Activated T-cell treated with anti-CD3 and anti-CD28 coated beads, Interleukin-2, amount 50 U/mL, for 24 hours (primary cell): ENCODE data around the gene AQP5.

Experiments
- DNase-seq: peaks from one replicate; pipeline ENCODE4 v3.0.0-alpha.2; 2020
- H3K27ac Mint-ChIP-seq: 2 replicates; pipeline ENCODE4 v1.8.0; 2020; ENCODE audit warnings: mild to moderate bottlenecking, mixed read lengths
- H3K27me3 Mint-ChIP-seq: 2 replicates; pipeline ENCODE4 v1.8.0; 2020; ENCODE audit warnings: mixed read lengths
- H3K36me3 Mint-ChIP-seq: 2 replicates; pipeline ENCODE4 v1.8.0; 2020; ENCODE audit warnings: low read depth, mixed read lengths
- H3K4me1 Mint-ChIP-seq: 2 replicates; pipeline ENCODE4 v1.8.0; 2020; ENCODE audit warnings: low read depth, mixed read lengths
- H3K4me3 Mint-ChIP-seq: 2 replicates; pipeline ENCODE4 v1.8.0; 2020; ENCODE audit warnings: mild to moderate bottlenecking, moderate library complexity, mixed read lengths
- H3K9me3 Mint-ChIP-seq: 2 replicates; pipeline ENCODE4 v1.8.0; 2020; ENCODE audit warnings: mixed read lengths

Gene AQP5

GRCh38 chr12:49950273-49951251 lies 11.1 kb upstream of the AQP5 start, which contains the start of gene AQP2:
TSS of gene AQP2 (plus strand) at chr12:49950737. CDS start at chr12:49950831, 94 bp downstream.
- peaks cover 33% of the 10 kb centered on the region for H3K27me3 Mint-ChIP-seq
- peak; percentile 9 for DNase-seq
- H3K36me3 Mint-ChIP-seq = no peaks in the 10 kb centered on the region
- H3K9me3 Mint-ChIP-seq = no peaks in the 10 kb centered on the region
- peaks cover 10% of the 10 kb centered on the region for H3K4me1 Mint-ChIP-seq
- no peak within 1 kb of the TSS for H3K4me3 Mint-ChIP-seq
- no peak within 1 kb of the TSS for H3K27ac Mint-ChIP-seq

DNA sequence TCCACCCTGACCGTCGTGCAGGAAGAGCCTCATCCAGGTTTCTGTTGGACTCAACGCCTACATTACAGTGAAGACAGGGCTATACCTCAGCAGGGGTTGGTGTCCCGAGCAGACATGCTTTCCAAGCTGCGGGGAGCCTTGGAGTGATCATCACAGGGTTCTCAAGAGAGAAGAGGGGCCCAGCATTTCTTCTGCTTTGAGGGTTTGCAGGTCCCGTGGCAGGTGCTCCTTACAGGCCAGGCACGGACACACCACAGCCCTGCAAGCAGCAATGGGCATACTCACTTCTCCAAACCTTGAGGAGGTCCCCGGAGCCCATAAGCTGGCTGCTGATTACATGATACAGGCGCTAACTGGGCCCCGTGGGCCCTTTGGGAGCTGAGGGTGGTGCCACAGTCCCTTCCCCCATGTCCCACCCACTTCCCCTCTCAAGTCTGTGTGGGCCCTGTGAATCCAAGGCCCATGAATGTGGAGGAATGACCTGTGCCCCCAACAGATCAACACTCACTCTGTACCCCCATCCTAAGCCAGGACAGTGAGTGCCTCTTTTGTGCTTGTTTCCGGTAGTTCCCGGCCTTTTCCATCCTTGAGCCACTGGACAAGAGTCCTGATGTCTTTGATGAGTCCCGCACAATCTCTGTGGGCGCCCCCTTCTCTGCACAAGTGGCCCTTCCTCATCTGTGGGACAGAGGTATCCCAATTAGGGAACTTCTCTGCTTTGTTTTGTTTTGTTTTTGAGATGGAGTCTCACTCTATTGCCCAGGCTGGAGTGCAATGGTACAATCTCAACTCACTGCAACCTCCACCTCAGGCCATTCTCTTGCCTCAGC lies 10.0 kb upstream of the AQP5 start:
- no peaks in the 10 kb centered on the region for H3K9me3 Mint-ChIP-seq
- no peak overlapping the region for H3K4me3 Mint-ChIP-seq
- no peaks in the 10 kb centered on the region for H3K36me3 Mint-ChIP-seq
- H3K4me1 Mint-ChIP-seq = no peaks in the 10 kb centered on the region
- peaks cover 43% of the 10 kb centered on the region for H3K27me3 Mint-ChIP-seq
- DNase-seq = no peak
- H3K27ac Mint-ChIP-seq = no peak overlapping the region

DNA sequence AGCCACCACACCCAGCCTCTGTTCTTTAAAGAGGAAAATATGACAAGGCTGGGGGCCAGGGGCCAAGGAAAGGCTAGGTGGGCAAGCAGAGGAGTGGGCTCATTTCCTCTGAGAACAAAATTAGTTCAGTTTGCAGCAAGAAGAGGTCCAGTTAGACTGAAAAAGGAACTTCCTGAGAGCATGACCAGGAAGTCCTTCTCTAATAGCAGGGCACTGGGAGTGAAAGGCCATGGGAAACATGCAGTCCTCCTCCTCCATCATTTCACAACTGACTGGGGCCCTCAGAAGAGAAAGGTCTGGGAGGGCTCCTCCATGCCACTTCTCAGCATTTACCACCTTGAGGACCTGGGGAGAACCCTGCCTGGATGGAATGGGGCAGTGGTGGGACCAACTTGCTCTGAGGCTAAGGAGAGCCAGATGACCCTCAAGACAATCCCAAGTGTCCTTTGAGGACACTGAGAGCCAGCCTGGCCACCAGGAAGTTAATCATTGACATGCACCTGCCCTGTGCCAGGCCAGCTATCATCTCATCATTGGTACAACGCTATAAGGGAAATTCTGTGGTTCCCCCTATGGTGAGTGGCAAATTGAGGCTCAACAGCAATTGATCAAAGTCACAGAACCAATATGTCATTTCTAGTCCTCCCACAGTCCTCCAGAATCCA lies 9.1 kb upstream of the AQP5 start:
- Mint-ChIP-seq H3K27ac (no peak overlapping the region), H3K4me1 (no peaks in the 10 kb centered on the region), H3K36me3 (no peaks in the 10 kb centered on the region), H3K4me3 (no peak overlapping the region), H3K27me3 (peaks cover 52% of the 10 kb centered on the region), H3K9me3 (no peaks in the 10 kb centered on the region)
- no peak for DNase-seq

- Mint-ChIP-seq H3K36me3 (no peaks in the 10 kb centered on the region), H3K4me1 (no peaks in the 10 kb centered on the region), H3K27ac (no peak overlapping the region), H3K9me3 (no peaks in the 10 kb centered on the region), H3K4me3 (no peak overlapping the region), H3K27me3 (peaks cover 59% of the 10 kb centered on the region)
- DNase-seq = no peak
These were observed 8.5 kb upstream of the AQP5 start for GRCh38 chr12:49953151-49953550.

GRCh38 chr12:49953961-49954846 lies 7.5 kb upstream of the AQP5 start:
- no peak overlapping the region for H3K27ac Mint-ChIP-seq
- H3K4me1 Mint-ChIP-seq = no peaks in the 10 kb centered on the region
- peaks cover 69% of the 10 kb centered on the region for H3K27me3 Mint-ChIP-seq
- H3K36me3 Mint-ChIP-seq = no peaks in the 10 kb centered on the region
- no peak overlapping the region for H3K4me3 Mint-ChIP-seq
- H3K9me3 Mint-ChIP-seq = no peaks in the 10 kb centered on the region
- no peak for DNase-seq

- Mint-ChIP-seq H3K27ac (no peak overlapping the region), H3K4me3 (no peak overlapping the region), H3K36me3 (no peaks in the 10 kb centered on the region), H3K9me3 (no peaks in the 10 kb centered on the region), H3K4me1 (no peaks in the 10 kb centered on the region), H3K27me3 (peaks cover 79% of the 10 kb centered on the region)
- DNase-seq = no peak
These were observed 6.5 kb upstream of the AQP5 start for GRCh38 chr12:49954863-49955830.

DNA sequence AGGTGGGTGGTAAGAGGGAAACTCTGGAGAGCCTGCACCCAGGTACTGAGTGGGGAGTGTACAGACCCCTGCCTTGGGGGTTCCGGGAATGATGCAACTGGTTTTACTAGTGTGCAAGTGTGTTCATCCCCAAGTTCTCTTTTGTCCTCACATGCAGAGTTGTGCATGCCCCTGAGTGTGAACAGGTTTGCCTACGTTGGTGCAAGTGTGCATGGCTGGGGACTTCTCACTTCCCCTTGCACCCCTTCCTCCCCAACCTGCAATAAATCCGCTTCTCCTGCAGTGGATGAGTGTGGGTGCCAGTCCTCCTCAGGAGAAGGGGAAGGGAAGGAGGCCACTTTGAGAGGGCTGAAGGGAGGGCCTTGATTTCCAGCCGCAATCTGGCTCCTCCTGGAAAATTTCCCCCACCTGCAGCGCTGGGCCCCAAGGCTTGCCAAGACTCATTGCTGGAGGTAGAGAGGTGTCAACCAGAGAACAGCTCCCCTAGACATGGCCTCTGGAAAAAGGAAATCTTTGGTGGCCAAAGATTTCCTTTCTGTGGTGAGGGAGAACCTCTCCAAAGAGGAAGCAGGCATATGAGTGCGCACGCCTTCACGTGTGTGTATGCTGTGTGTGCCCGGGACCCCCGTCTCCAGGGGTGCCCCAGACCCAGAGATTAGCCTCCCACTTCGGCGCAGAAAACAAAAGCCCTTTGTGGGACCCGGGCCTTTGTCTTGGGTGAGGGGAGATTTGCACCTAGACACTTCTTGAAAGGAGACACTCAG lies 5.6 kb upstream of the AQP5 start:
- Mint-ChIP-seq H3K36me3 (no peaks in the 10 kb centered on the region), H3K27ac (no peak overlapping the region), H3K9me3 (no peaks in the 10 kb centered on the region), H3K27me3 (peaks cover 86% of the 10 kb centered on the region), H3K4me3 (no peak overlapping the region), H3K4me1 (peaks cover 4% of the 10 kb centered on the region)
- no peak for DNase-seq

- Mint-ChIP-seq H3K4me3 (no peak overlapping the region), H3K27me3 (peaks cover 87% of the 10 kb centered on the region), H3K27ac (no peak overlapping the region), H3K4me1 (peaks cover 5% of the 10 kb centered on the region), H3K9me3 (no peaks in the 10 kb centered on the region), H3K36me3 (no peaks in the 10 kb centered on the region)
- no peak for DNase-seq
These were observed 4.8 kb upstream of the AQP5 start for GRCh38 chr12:49956663-49957569.

- Mint-ChIP-seq H3K9me3 (no peaks in the 10 kb centered on the region), H3K4me3 (no peak overlapping the region), H3K27ac (no peak overlapping the region), H3K36me3 (no peaks in the 10 kb centered on the region), H3K4me1 (peaks cover 7% of the 10 kb centered on the region), H3K27me3 (peaks cover 88% of the 10 kb centered on the region)
- no peak for DNase-seq
These were observed 4.1 kb upstream of the AQP5 start for GRCh38 chr12:49957570-49957967.

DNA sequence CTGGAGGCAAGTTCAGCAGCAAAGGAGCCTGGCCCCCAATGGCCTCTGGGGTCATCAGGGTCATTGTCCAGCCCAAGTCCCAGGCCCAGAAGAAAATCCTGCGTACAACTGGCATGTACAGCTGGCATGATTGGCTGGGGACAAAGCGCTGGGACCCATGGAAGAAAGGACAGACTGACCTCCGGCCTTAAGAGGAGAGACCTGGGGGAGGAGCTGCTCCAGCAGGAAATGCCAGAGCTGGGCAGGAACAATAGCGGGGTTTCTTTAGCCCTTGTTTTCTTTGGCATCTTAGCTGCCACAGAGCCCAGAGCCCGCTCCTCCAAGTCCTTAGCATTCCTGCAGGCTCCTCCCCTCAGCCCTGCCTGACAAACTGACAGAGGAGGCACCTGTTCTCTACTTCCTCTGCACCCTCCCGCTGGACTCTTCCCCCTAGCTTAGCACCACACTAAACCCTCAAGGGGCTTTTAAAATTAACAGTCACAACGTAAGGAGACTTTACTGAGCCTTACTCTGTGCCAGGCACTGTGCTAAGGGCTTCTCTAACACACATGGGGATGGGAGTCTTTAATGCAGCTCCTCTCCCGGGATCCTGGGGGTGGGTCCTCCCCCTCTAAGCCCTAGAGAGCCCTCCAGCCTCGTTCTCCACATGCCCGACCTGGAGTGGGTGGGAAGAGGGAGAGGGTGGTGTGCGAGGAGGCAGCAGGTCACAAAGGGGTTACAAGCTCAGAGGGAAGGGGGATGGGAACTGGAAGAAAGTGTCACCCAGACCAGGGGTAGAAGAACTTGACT lies 1.8 kb upstream of the AQP5 start:
- Mint-ChIP-seq H3K4me1 (peaks cover 7% of the 10 kb centered on the region), H3K4me3 (no peak overlapping the region), H3K36me3 (no peaks in the 10 kb centered on the region), H3K9me3 (no peaks in the 10 kb centered on the region), H3K27ac (no peak overlapping the region), H3K27me3 (peaks cover 88% of the 10 kb centered on the region)
- no peak for DNase-seq

GRCh38 chr12:49960474-49961110 lies 1.1 kb upstream of the AQP5 start:
- Mint-ChIP-seq H3K27me3 (peaks cover 87% of the 10 kb centered on the region), H3K9me3 (no peaks in the 10 kb centered on the region), H3K36me3 (no peaks in the 10 kb centered on the region), H3K4me1 (peaks cover 7% of the 10 kb centered on the region), H3K27ac (no peak overlapping the region), H3K4me3 (no peak overlapping the region)
- DNase-seq = no peak
